H1 (cell line): ENCODE results near the gene GXYLT2. TPM values are rescaled to one million over a fixed set of nuclear protein-coding genes. Genes with fewer than 3 reads are reported as not detected.

ENCODE experiments used
- CTCF ChIA-PET: fragments of 300-600 bp; sonication (Branson Sonifier 250); formaldehyde crosslinking; loops from one replicate; lab custom pipeline; 2021; ENCODE audit not compliant: partially characterized antibody; lab: Charles Lee
- POLR2A ChIA-PET: fragments of 300-600 bp; sonication (Branson Sonifier 250); formaldehyde crosslinking; loops from one replicate; lab custom pipeline; 2021; ENCODE audit warnings: inconsistent platforms; ENCODE audit not compliant: partially characterized antibody; lab: Charles Lee
- DNase-seq, 2 experiments: peaks; one replicate each; pipeline versions ENCODE4 v3.0.0 to v3.0.0-alpha.2; 2010 to 2022; ENCODE audit warnings: low spot score in 2 of 2, low read depth in 1 of 2, mixed read lengths in 1 of 2
- FAIRE-seq: peaks from 2 replicates; lab custom pipeline; 2011; peaks lifted over from hg19 to GRCh38; lab: Jason Lieb, UNC
- H2AFZ ChIP-seq: 2 replicates; pipeline ENCODE4 v1.8.1; 2012; ENCODE audit warnings: low read length, inconsistent platforms
- H2AK5ac ChIP-seq: 2 replicates; pipeline ENCODE4 v1.6.1; 2013; ENCODE audit warnings: low read depth, low read length
- H2BK120ac ChIP-seq: replicated peaks from 2 replicates; pipeline ENCODE3; 2013; ENCODE audit warnings: low read depth, low read length, inconsistent platforms
- H2BK12ac ChIP-seq: 2 replicates; pipeline ENCODE4 v1.6.1; 2013; ENCODE audit warnings: low read depth, low read length
- H2BK15ac ChIP-seq: 2 replicates; pipeline ENCODE4 v1.6.1; 2013; ENCODE audit warnings: low read length
- H2BK20ac ChIP-seq: 2 replicates; pipeline ENCODE4 v1.6.1; 2013; ENCODE audit warnings: low read length
- H2BK5ac ChIP-seq: 2 replicates; pipeline ENCODE4 v1.6.1; 2013; ENCODE audit warnings: low read depth, low read length
- H3K14ac ChIP-seq: 2 replicates; pipeline ENCODE4 v1.6.1; 2013; ENCODE audit warnings: inconsistent platforms; ENCODE audit not compliant: insufficient read length
- H3K18ac ChIP-seq: 2 replicates; pipeline ENCODE4 v1.6.1; 2013; ENCODE audit warnings: low read length; ENCODE audit errors: extremely low read depth
- H3K23ac ChIP-seq: 2 replicates; pipeline ENCODE4 v1.6.1; 2013; ENCODE audit warnings: inconsistent platforms; ENCODE audit not compliant: insufficient read length
- H3K23me2 ChIP-seq: 2 replicates; pipeline ENCODE4 v1.6.1; 2013; ENCODE audit warnings: low read depth, low read length
- H3K27ac ChIP-seq: 2 replicates; pipeline ENCODE4 v1.6.1; 2011; ENCODE audit warnings: low read depth, low read length, inconsistent platforms
- H3K27me3 ChIP-seq, 4 experiments: replicated peaks in 1 of 4; 1 replicate in 1 of 4; 2 replicates in 3 of 4; pipeline versions ENCODE4 v1.6.1 to v1.8.1; 2011 to 2013; ENCODE audit warnings: low read length in 3 of 4, mild to moderate bottlenecking in 3 of 4, inconsistent platforms in 2 of 4, mixed read lengths in 2 of 4, moderate library complexity in 1 of 4; ENCODE audit not compliant: control insufficient read depth in 3 of 4, insufficient read depth in 3 of 4; ENCODE audit errors: extremely low read depth in 1 of 4
- H3K36me3 ChIP-seq, 4 experiments: 2 replicates each; pipeline versions ENCODE4 v1.6.1 to v1.8.1; 2011 to 2013; ENCODE audit warnings: mild to moderate bottlenecking in 4 of 4, low read length in 3 of 4, moderate library complexity in 2 of 4, control low read depth in 1 of 4, inconsistent platforms in 1 of 4; ENCODE audit not compliant: insufficient read depth in 4 of 4, control insufficient read depth in 2 of 4
- H3K4ac ChIP-seq: replicated peaks from 2 replicates; pipeline ENCODE3; 2013; ENCODE audit warnings: low read length, low read depth, mixed read lengths, inconsistent platforms; ENCODE audit not compliant: insufficient read length
- H3K4me1 ChIP-seq, 4 experiments: replicated peaks in 1 of 4; 1 replicate in 1 of 4; 2 replicates in 3 of 4; pipeline versions ENCODE4 v1.6.1 to v1.8.1; 2011 to 2013; ENCODE audit warnings: low read length in 3 of 4, inconsistent platforms in 2 of 4, mixed read lengths in 1 of 4; ENCODE audit not compliant: insufficient read depth in 4 of 4, control insufficient read depth in 3 of 4
- H3K4me2 ChIP-seq, 2 experiments: 2 replicates each; pipeline versions ENCODE4 v1.6.1 to v1.8.1; 2011 to 2013; ENCODE audit warnings: low read depth in 2 of 2, low read length in 2 of 2, control low read depth in 1 of 2, inconsistent platforms in 1 of 2, mild to moderate bottlenecking in 1 of 2; ENCODE audit not compliant: insufficient read depth in 1 of 2
- H3K4me3 ChIP-seq, 4 experiments: fragments of 200-600, 300-600 bp in 1 of 4; sonication (generic), shearing (Covaris generic), sonication (Bioruptor Twin) in 1 of 4; 2 replicates each; pipeline versions ENCODE4 v1.5.1 to v1.8.1; 2011 to 2016; ENCODE audit warnings: low read length in 4 of 4, low read depth in 3 of 4, control low read depth in 2 of 4, inconsistent platforms in 2 of 4, mild to moderate bottlenecking in 2 of 4, mixed read lengths in 1 of 4, moderate library complexity in 1 of 4; ENCODE audit not compliant: insufficient read depth in 2 of 4; ENCODE audit errors: extremely low read depth in 1 of 4
- H3K56ac ChIP-seq: replicated peaks from 2 replicates; pipeline ENCODE3; 2013; ENCODE audit warnings: low read depth, mild to moderate bottlenecking, mixed read lengths, low read length, inconsistent platforms; ENCODE audit not compliant: insufficient read length
- H3K79me1 ChIP-seq: 2 replicates; pipeline ENCODE4 v1.6.1; 2013; ENCODE audit warnings: low read depth, low read length, control low read depth
- H3K79me2 ChIP-seq, 2 experiments: 2 replicates each; pipeline versions ENCODE4 v1.6.1 to v1.8.1; 2012 to 2013; ENCODE audit warnings: low read length in 2 of 2, mild to moderate bottlenecking in 2 of 2, inconsistent platforms in 1 of 2; ENCODE audit not compliant: insufficient read depth in 2 of 2, control insufficient read depth in 1 of 2
- H3K9ac ChIP-seq, 4 experiments: replicated peaks in 1 of 4; 1 replicate in 1 of 4; 2 replicates in 3 of 4; pipeline versions ENCODE4 v1.6.1 to v1.8.1; 2011 to 2013; ENCODE audit warnings: low read depth in 3 of 4, low read length in 3 of 4, control low read depth in 2 of 4, mild to moderate bottlenecking in 2 of 4, moderate library complexity in 2 of 4, inconsistent platforms in 1 of 4; ENCODE audit errors: extremely low read depth in 1 of 4
- H3K9me3 ChIP-seq, 2 experiments: 2 replicates each; pipeline versions ENCODE4 v1.6.1 to v1.8.1; 2012 to 2013; ENCODE audit warnings: mild to moderate bottlenecking in 2 of 2, moderate library complexity in 2 of 2, control low read depth in 1 of 2, inconsistent platforms in 1 of 2, low read depth in 1 of 2, low read length in 1 of 2, mixed read lengths in 1 of 2; ENCODE audit not compliant: insufficient read depth in 2 of 2
- H4K20me1 ChIP-seq, 2 experiments: replicated peaks in 1 of 2; 2 replicates each; pipeline versions ENCODE3 to v1.8.1; 2011 to 2013; ENCODE audit warnings: inconsistent platforms in 2 of 2, low read length in 2 of 2, mild to moderate bottlenecking in 1 of 2; ENCODE audit not compliant: insufficient read depth in 2 of 2, control insufficient read depth in 1 of 2
- H4K5ac ChIP-seq: 2 replicates; pipeline ENCODE4 v1.6.1; 2013; ENCODE audit warnings: low read length, low read depth, mixed read lengths, inconsistent platforms; ENCODE audit not compliant: insufficient read length
- H4K8ac ChIP-seq: 2 replicates; pipeline ENCODE4 v1.8.0; 2013; ENCODE audit warnings: mild to moderate bottlenecking, moderate library complexity, low read length, inconsistent platforms; ENCODE audit not compliant: insufficient read depth; ENCODE audit errors: extremely low read depth
- H4K91ac ChIP-seq: replicated peaks from 2 replicates; pipeline ENCODE3; 2013; ENCODE audit warnings: low read length, mixed read lengths, inconsistent platforms; ENCODE audit not compliant: insufficient read length
- CTBP2 ChIP-seq: IDR thresholded peaks from 2 replicates; pipeline ENCODE4 v1.7.0; 2011; ENCODE audit warnings: borderline replicate concordance, mild to moderate bottlenecking, moderate library complexity, mixed read lengths, low read length; ENCODE audit not compliant: insufficient read depth, insufficient read length
- polyA plus RNA-seq, 7 experiments: library from polyadenylated mRNA; depleted of rRNA in 3 of 7; stranded (reverse) in 5 of 7; unstranded in 2 of 7; fragments of >200 nt in 5 of 7; fragments of 200-250 nt in 2 of 7; gene quantifications; 1 replicate in 5 of 7; 2 replicates in 1 of 7; 4 replicates in 1 of 7; pipeline versions ENCODE4 v1.2.1 to v1.2.3, GENCODE V29; 2011 to 2013; ENCODE audit warnings: missing spikeins in 2 of 7, mixed read lengths in 2 of 7
- total RNA-seq: library from RNA; stranded (reverse); fragmentation: NEBNext Ultra II Directional; extraction: Animal tissue kit (Norgen Biotek cat#: 25700); gene quantifications from 2 replicates; pipeline ENCODE4 v1.2.1, GENCODE V29; 2021

GXYLT2 gene
- total and polyA plus RNA-seq, 2 of the 8 experiments (the other 6 are each of a cell fraction or from before 2014, with no cell fraction given) = 1.8 to 5.6 TPM

GRCh38 chr3:73024836-73025235, 137.0 kb downstream of the GXYLT2 start:
- Histone ChIP-seq H3K4me2 (peak overlapping the region; percentile 12 to 41; a peak in 1 of 4 replicates), H2BK120ac (no peak overlapping the region), H3K27me3 (no peaks in the 10 kb centered on the region), H4K20me1 (peaks cover 14 to 16% of the 10 kb centered on the region in 2 experiments), H3K23ac (no peak overlapping the region), H3K18ac (no peak overlapping the region), H3K23me2 (no peaks in the 10 kb centered on the region; the same call in 1 of the 2 replicates), H3K4me3 (peak overlapping the region in 1 of 4 experiments; percentile 34; a peak in 1 of 8 replicates), H3K9me3 (no peaks in the 10 kb centered on the region), H3K27ac (no peak overlapping the region), H3K14ac (no peak overlapping the region), H3K79me2 (peaks cover 44 to 100% of the 10 kb centered on the region in 2 experiments), H2BK12ac (no peak overlapping the region), H3K36me3 (no peaks in the 10 kb centered on the region), H4K5ac (no peak overlapping the region), H2BK5ac (no peak overlapping the region), H4K91ac (no peak overlapping the region), H3K4ac (no peak overlapping the region), H2BK15ac (no peak overlapping the region), H3K4me1 (peaks cover 0 to 12% (median 6%) of the 10 kb centered on the region in 4 experiments; a peak in 6 of 7 replicates), H3K56ac (no peak overlapping the region), H3K9ac (no peak overlapping the region), H3K79me1 (peaks cover 6% of the 10 kb centered on the region; the same call in 1 of the 2 replicates), H2BK20ac (no peak overlapping the region), H2AK5ac (no peak overlapping the region), H2AFZ (no peak overlapping the region), H4K8ac (no peak overlapping the region)
- no peak for TF ChIP-seq CTBP2
- POLR2A ChIA-PET = interaction anchor here (1.8 to 2.3 kb wide), 3 partner anchors 15 to 29 kb away, joined by 8 to 10 read pairs (median 9); partner anchors contain the start of gene PPP4R2
- FAIRE-seq (peak; percentile 28), DNase-seq (no peak)
- CTCF ChIA-PET = interaction anchor here (0.7 to 2.3 kb wide), 6 partner anchors 8 to 86 kb away, joined by 3 to 8 read pairs (median 4); no protein-coding TSS in a partner anchor
